ENCODE data around the gene LRRC75A.
"Not testable (repeated sequence)": the region's sequence is repeated elsewhere in the genome, so short reads cannot be mapped to it uniquely, and the experiment has no call there.

The LRRC75A gene

GRCh38 chr17:16447676-16448075 is 44.3 kb downstream of the LRRC75A start:
- H3K4me1 ChIP-seq (ENCODE audit: insufficient read depth, low read length): peaks cover under 1% of the 10 kb centered on the region; the same call in 1 of the 2 replicates
- WGBS: 90% methylated on average over 8 of the region's 8 CpGs
- H3K36me3 ChIP-seq (ENCODE audit: insufficient read depth, low read length): peaks cover 48% of the 10 kb centered on the region
- no peak overlapping the region for H3K4me3 ChIP-seq (ENCODE audit: low read length)
- no peak overlapping the region for H3K9ac ChIP-seq (ENCODE audit: low read depth, low read length)
- no peak overlapping the region; the same call in 1 of the 2 replicates for H3K27ac ChIP-seq (ENCODE audit: low read depth, low read length)
- H3K27me3 ChIP-seq (ENCODE audit: insufficient read depth, low read length): no peaks in the 10 kb centered on the region
- H3K9me3 ChIP-seq (ENCODE audit: insufficient read depth, low read depth, low read length): no peaks in the 10 kb centered on the region

- Histone ChIP-seq H3K4me1 (ENCODE audit: insufficient read depth, low read length) (peaks cover 10% of the 10 kb centered on the region; the same call in 1 of the 2 replicates), H3K27me3 (ENCODE audit: insufficient read depth, low read length) (no peaks in the 10 kb centered on the region), H3K9ac (ENCODE audit: low read depth, low read length) (no peak overlapping the region), H3K27ac (ENCODE audit: low read depth, low read length) (peak overlapping the region; percentile 26; the same call in 1 of the 2 replicates), H3K9me3 (ENCODE audit: insufficient read depth, low read depth, low read length) (no peaks in the 10 kb centered on the region), H3K4me3 (ENCODE audit: low read length) (no peak overlapping the region), H3K36me3 (ENCODE audit: insufficient read depth, low read length) (peaks cover 60% of the 10 kb centered on the region)
- 88% methylated on average over 12 of the region's 12 CpGs for WGBS
These were observed 45.5 kb downstream of the LRRC75A start for GRCh38 chr17:16446338-16446983.

GRCh38 chr17:16444258-16444886 is 47.6 kb downstream of the LRRC75A start:
- no peaks in the 10 kb centered on the region for H3K27me3 ChIP-seq (ENCODE audit: insufficient read depth, low read length)
- peaks cover 81% of the 10 kb centered on the region for H3K36me3 ChIP-seq (ENCODE audit: insufficient read depth, low read length)
- no peak overlapping the region for H3K9ac ChIP-seq (ENCODE audit: low read depth, low read length)
- H3K27ac ChIP-seq (ENCODE audit: low read depth, low read length): peak overlapping the region; percentile 90; the same call in 1 of the 2 replicates
- H3K4me3 ChIP-seq (ENCODE audit: low read length): no peak overlapping the region
- H3K4me1 ChIP-seq (ENCODE audit: insufficient read depth, low read length): peaks cover 15% of the 10 kb centered on the region
- 94% methylated on average over 6 of the region's 6 CpGs for WGBS
- no peaks in the 10 kb centered on the region for H3K9me3 ChIP-seq (ENCODE audit: insufficient read depth, low read depth, low read length)

- no peaks in the 10 kb centered on the region for H3K9me3 ChIP-seq (ENCODE audit: insufficient read depth, low read depth, low read length)
- no peaks in the 10 kb centered on the region for H3K27me3 ChIP-seq (ENCODE audit: insufficient read depth, low read length)
- H3K9ac ChIP-seq (ENCODE audit: low read depth, low read length): peak overlapping the region; percentile 98; the same call in 1 of the 2 replicates
- no peak overlapping the region for H3K4me3 ChIP-seq (ENCODE audit: low read length)
- peaks cover 15% of the 10 kb centered on the region for H3K4me1 ChIP-seq (ENCODE audit: insufficient read depth, low read length)
- peaks cover 76% of the 10 kb centered on the region for H3K36me3 ChIP-seq (ENCODE audit: insufficient read depth, low read length)
- WGBS: 88% methylated on average over 27 of the region's 27 CpGs
- H3K27ac ChIP-seq (ENCODE audit: low read depth, low read length): peak overlapping the region; percentile 90
These were observed 48.3 kb downstream of the LRRC75A start for GRCh38 chr17:16443511-16444257.

GRCh38 chr17:16442594-16443510 is 49.1 kb downstream of the LRRC75A start:
- no peaks in the 10 kb centered on the region for H3K27me3 ChIP-seq (ENCODE audit: insufficient read depth, low read length)
- H3K4me3 ChIP-seq (ENCODE audit: low read length): 0 out of 2 replicates have a peak overlapping the region, but pooled peaks have one; percentile 93
- H3K4me1 ChIP-seq (ENCODE audit: insufficient read depth, low read length): peaks cover 20% of the 10 kb centered on the region
- H3K9ac ChIP-seq (ENCODE audit: low read depth, low read length): peak overlapping the region; percentile 98
- 94% methylated on average over 7 of the region's 7 CpGs for WGBS
- no peaks in the 10 kb centered on the region for H3K9me3 ChIP-seq (ENCODE audit: insufficient read depth, low read depth, low read length)
- peak overlapping the region; percentile 90 for H3K27ac ChIP-seq (ENCODE audit: low read depth, low read length)
- H3K36me3 ChIP-seq (ENCODE audit: insufficient read depth, low read length): peaks cover 67% of the 10 kb centered on the region

GRCh38 chr17:16442141-16442540 is 49.9 kb downstream of the LRRC75A start:
- Histone ChIP-seq H3K9me3 (ENCODE audit: insufficient read depth, low read depth, low read length) (no peaks in the 10 kb centered on the region), H3K4me1 (ENCODE audit: insufficient read depth, low read length) (peaks cover 20% of the 10 kb centered on the region), H3K27ac (ENCODE audit: low read depth, low read length) (peak overlapping the region; percentile 90), H3K36me3 (ENCODE audit: insufficient read depth, low read length) (peaks cover 65% of the 10 kb centered on the region), H3K9ac (ENCODE audit: low read depth, low read length) (peak overlapping the region; percentile 98), H3K4me3 (ENCODE audit: low read length) (peak overlapping the region; percentile 93; the same call in 1 of the 2 replicates), H3K27me3 (ENCODE audit: insufficient read depth, low read length) (no peaks in the 10 kb centered on the region)
- 81% methylated on average over 1 of the region's 1 CpG for WGBS

- no peaks in the 10 kb centered on the region for H3K9me3 ChIP-seq (ENCODE audit: insufficient read depth, low read depth, low read length)
- H3K27me3 ChIP-seq (ENCODE audit: insufficient read depth, low read length): no peaks in the 10 kb centered on the region
- peaks cover 57% of the 10 kb centered on the region for H3K36me3 ChIP-seq (ENCODE audit: insufficient read depth, low read length)
- 92% methylated on average over 3 of the region's 3 CpGs for WGBS
- H3K4me3 ChIP-seq (ENCODE audit: low read length): peak overlapping the region; percentile 93
- H3K9ac ChIP-seq (ENCODE audit: low read depth, low read length): peak overlapping the region; percentile 98
- peak overlapping the region; percentile 90 for H3K27ac ChIP-seq (ENCODE audit: low read depth, low read length)
- H3K4me1 ChIP-seq (ENCODE audit: insufficient read depth, low read length): peaks cover 20% of the 10 kb centered on the region
These were observed 50.9 kb downstream of the LRRC75A start for GRCh38 chr17:16440901-16441629.

- H3K36me3 ChIP-seq (ENCODE audit: insufficient read depth, low read length): peaks cover 53% of the 10 kb centered on the region
- H3K9ac ChIP-seq (ENCODE audit: low read depth, low read length): peak overlapping the region; percentile 98
- WGBS: 65% methylated on average over 5 of the region's 5 CpGs
- H3K4me3 ChIP-seq (ENCODE audit: low read length): peak overlapping the region; percentile 93
- peaks cover 20% of the 10 kb centered on the region for H3K4me1 ChIP-seq (ENCODE audit: insufficient read depth, low read length)
- peak overlapping the region; percentile 90 for H3K27ac ChIP-seq (ENCODE audit: low read depth, low read length)
- not testable (repeated sequence) for H3K27me3 ChIP-seq (ENCODE audit: insufficient read depth, low read length); H3K9me3 ChIP-seq (ENCODE audit: insufficient read depth, low read depth, low read length)
These were observed 51.6 kb downstream of the LRRC75A start for GRCh38 chr17:16440354-16440753.

- H3K36me3 ChIP-seq (ENCODE audit: insufficient read depth, low read length): peaks cover 53% of the 10 kb centered on the region
- peaks cover 20% of the 10 kb centered on the region for H3K4me1 ChIP-seq (ENCODE audit: insufficient read depth, low read length)
- peak overlapping the region; percentile 90 for H3K27ac ChIP-seq (ENCODE audit: low read depth, low read length)
These were observed 52.1 kb downstream of the LRRC75A start for GRCh38 chr17:16439811-16440351.

More at GRCh38 chr17:16439811-16440351, 52.1 kb downstream of the LRRC75A start:
- H3K27me3 ChIP-seq (ENCODE audit: insufficient read depth, low read length): no peaks in the 10 kb centered on the region
- H3K4me3 ChIP-seq (ENCODE audit: low read length): peak overlapping the region; percentile 93
- H3K9ac ChIP-seq (ENCODE audit: low read depth, low read length): peak overlapping the region; percentile 98
- WGBS: 11% methylated on average over 10 of the region's 10 CpGs
- H3K9me3 ChIP-seq (ENCODE audit: insufficient read depth, low read depth, low read length): no peaks in the 10 kb centered on the region

Measured in HUES64 (cell line).